Neutrophil (primary cell): ENCODE measurements around the gene PACC1.
"Not testable (repeated sequence)": the region's sequence is repeated elsewhere in the genome, so short reads cannot be mapped to it uniquely, and the experiment has no call there.

Experiments
- H3K27ac ChIP-seq: fragments of 200-600 bp; sonication (generic); 2 replicates; pipeline ENCODE4 v1.5.1; 2016; ENCODE audit warnings: mild to moderate bottlenecking, moderate library complexity
- H3K27me3 ChIP-seq: fragments of 200-600 bp; sonication (generic); 2 replicates; pipeline ENCODE4 v1.6.0; 2016; ENCODE audit warnings: mild to moderate bottlenecking
- H3K36me3 ChIP-seq: fragments of 200-600 bp; sonication (generic); 2 replicates; pipeline ENCODE4 v1.5.1; 2017
- H3K4me1 ChIP-seq, 2 experiments: fragments of 200-600 bp in 1 of 2; sonication (generic) in 1 of 2; 1 replicate in 1 of 2; 2 replicates in 1 of 2; pipeline versions ENCODE4 v1.5.1 to v1.6.1; 2013 to 2016; ENCODE audit warnings: low read depth in 1 of 2, low read length in 1 of 2, mild to moderate bottlenecking in 1 of 2, moderate library complexity in 1 of 2; ENCODE audit not compliant: control insufficient read depth in 1 of 2, insufficient read depth in 1 of 2
- H3K4me3 ChIP-seq, 2 experiments: fragments of 200-600 bp in 1 of 2; sonication (generic) in 1 of 2; 1 replicate in 1 of 2; 2 replicates in 1 of 2; pipeline ENCODE4 v1.5.1; 2013 to 2016; ENCODE audit warnings: low read depth in 1 of 2, low read length in 1 of 2, mild to moderate bottlenecking in 1 of 2, moderate library complexity in 1 of 2
- H3K9me3 ChIP-seq: fragments of 200-600 bp; sonication (generic); 2 replicates; pipeline ENCODE4 v1.5.1; 2016
- TF ChIP-seq, protein P1 (sequence below): fragments of 200-600 bp; sonication (generic); IDR thresholded peaks from 2 replicates; pipeline ENCODE4 v1.5.1; 2016; ENCODE audit warnings: antibody characterized with exemption

Gene PACC1

DNA sequence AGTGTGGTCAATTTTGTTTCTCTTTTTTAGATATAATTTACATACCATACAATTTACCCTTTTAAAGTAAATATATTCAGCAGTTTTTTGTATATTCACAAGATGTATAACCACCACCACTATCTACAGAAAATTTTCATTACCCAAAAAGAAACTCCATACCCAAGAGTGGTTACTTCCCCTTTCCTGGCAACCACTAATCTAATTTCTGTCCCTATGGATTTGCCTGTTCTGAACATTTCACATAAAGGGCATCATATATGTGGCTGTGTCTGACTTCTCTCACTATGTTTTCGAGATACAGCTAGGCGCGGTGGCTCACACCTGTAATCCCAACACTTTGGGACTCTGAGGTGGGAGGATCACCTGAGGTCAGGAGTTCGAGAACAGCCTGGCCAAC, 13.6 kb downstream of the PACC1 start:
- Histone ChIP-seq H3K36me3 (no peaks in the 10 kb centered on the region), H3K9me3 (peaks cover 2% of the 10 kb centered on the region), H3K4me1 (no peaks in the 10 kb centered on the region), H3K27ac (no peak overlapping the region), H3K4me3 (no peak overlapping the region), H3K27me3 (no peaks in the 10 kb centered on the region)
- TF ChIP-seq, protein P1, sequence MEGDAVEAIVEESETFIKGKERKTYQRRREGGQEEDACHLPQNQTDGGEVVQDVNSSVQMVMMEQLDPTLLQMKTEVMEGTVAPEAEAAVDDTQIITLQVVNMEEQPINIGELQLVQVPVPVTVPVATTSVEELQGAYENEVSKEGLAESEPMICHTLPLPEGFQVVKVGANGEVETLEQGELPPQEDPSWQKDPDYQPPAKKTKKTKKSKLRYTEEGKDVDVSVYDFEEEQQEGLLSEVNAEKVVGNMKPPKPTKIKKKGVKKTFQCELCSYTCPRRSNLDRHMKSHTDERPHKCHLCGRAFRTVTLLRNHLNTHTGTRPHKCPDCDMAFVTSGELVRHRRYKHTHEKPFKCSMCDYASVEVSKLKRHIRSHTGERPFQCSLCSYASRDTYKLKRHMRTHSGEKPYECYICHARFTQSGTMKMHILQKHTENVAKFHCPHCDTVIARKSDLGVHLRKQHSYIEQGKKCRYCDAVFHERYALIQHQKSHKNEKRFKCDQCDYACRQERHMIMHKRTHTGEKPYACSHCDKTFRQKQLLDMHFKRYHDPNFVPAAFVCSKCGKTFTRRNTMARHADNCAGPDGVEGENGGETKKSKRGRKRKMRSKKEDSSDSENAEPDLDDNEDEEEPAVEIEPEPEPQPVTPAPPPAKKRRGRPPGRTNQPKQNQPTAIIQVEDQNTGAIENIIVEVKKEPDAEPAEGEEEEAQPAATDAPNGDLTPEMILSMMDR, result no peak

DNA sequence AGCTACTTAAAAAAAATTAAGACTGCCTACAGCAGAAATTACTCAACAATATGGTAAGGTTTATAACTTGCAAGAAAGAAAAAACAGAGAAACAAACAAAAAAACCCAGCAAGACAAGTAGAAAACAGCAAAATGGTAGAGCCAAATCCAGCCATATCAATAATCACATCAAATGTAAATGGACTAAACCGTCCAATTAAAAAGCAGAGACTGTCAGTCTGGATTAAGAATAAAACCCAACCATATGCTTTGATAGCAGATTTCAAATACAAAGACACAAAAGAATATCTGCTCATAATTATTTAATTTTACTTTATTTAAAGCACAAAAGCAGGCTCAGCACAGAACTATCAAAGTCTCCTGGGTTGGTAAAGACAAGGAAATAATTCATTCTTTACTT, 17.5 kb downstream of the PACC1 start:
- TF ChIP-seq, protein P1, result no peak
- Histone ChIP-seq H3K9me3 (peaks cover 4% of the 10 kb centered on the region), H3K4me3 (no peak overlapping the region), H3K36me3 (no peaks in the 10 kb centered on the region), H3K27ac (no peak overlapping the region), H3K27me3 (no peaks in the 10 kb centered on the region), H3K4me1 (no peaks in the 10 kb centered on the region)

DNA sequence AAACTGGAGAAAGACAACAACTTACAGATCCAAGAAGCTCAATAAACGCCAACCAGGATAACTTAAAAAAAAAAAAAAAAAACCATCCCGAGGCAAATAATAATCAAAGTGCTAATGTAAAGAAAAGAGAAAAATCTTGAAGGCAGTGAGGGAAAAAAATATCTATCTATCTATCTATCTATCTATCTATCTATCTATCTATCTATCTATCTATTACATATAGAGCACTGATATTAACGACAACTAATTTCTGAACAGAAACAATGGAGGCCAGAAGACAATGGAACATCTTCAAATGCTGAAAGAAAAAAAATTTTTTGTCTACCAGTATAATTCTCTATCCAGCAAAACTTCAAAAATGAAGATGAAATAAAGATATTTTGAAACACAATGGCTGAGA, 18.0 kb downstream of the PACC1 start:
- H3K36me3 ChIP-seq, result no peaks in the 10 kb centered on the region
- no peak overlapping the region for H3K27ac ChIP-seq
- H3K9me3 ChIP-seq, result peaks cover 4% of the 10 kb centered on the region
- no peak overlapping the region for H3K4me3 ChIP-seq
- no peaks in the 10 kb centered on the region for H3K4me1 ChIP-seq
- no peaks in the 10 kb centered on the region for H3K27me3 ChIP-seq
- TF ChIP-seq, protein P1, result no peak

DNA sequence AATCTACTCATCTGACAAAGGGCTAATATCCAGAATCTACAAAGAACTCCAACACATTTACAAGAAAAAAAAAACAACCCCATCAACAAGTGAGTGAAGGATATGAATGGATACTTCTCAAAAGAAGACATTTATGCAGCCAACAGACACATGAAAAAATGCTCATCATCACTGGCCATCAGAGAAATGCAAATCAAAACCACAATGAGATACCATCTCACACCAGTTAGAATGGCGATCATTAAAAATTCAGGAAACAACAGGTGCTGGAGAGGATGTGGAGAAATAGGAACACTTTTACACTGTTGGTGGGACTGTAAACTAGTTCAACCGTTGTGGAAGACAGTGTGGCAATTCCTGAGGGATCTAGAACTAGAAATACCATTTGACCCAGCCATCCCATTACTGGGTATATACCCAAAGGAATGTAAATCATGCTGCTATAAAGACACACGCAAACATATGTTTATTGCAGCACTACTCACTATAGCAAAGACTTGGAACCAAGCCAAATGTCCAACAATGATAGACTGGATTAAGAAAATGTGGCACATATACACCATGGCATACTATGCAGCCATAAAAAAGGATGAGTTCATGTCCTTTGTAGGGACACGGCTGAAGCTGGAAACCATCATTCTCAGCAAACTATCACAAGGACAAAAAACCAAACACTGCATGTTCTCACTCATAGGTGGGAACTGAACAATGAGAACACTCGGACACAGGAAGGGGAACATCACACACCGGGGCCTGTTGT, 18.8 kb downstream of the PACC1 start:
- H3K36me3 ChIP-seq, H3K4me1 ChIP-seq, H3K4me3 ChIP-seq, H3K9me3 ChIP-seq, H3K27me3 ChIP-seq, H3K27ac ChIP-seq: not testable (repeated sequence)

DNA sequence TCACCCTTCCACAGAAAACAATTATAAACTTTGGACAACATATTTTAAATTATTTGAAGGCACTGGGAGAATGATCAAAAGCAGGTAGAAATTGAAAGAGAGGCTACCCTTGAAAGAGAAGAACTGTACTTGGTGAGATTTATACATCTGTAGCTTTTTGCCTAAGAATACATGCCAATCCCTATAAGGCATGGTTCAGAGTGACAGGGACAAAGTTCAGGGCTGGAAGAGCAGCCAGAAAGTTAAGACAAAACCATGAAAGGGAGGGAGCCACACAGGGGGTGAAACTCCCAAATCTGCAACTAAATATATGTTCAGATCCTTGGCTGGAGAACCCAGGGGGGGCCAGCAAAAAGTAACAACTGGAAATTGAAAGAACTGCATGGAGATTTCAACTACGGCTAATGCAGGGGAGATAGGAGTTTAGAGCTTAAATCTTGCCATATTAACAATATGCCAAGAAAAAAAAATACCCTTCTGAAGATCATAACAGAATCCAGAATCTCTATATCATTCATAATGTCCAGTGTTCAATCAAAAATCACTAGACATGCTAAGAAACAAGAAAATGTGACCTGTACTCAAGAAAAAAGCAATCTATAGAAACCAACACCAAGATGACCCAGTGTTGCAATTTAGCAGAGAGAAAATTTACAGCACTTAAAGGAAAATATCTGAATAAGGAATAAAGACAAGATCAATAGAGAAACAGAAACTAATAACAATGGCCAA, 25.5 kb downstream of the PACC1 start:
- H3K27me3 ChIP-seq, result no peaks in the 10 kb centered on the region
- no peaks in the 10 kb centered on the region for H3K36me3 ChIP-seq
- TF ChIP-seq, protein P1, result no peak
- no peak overlapping the region for H3K27ac ChIP-seq
- H3K9me3 ChIP-seq, result no peaks in the 10 kb centered on the region
- H3K4me1 ChIP-seq, result peaks cover 4 to 5% of the 10 kb centered on the region in 2 experiments
- H3K4me3 ChIP-seq, result no peak overlapping the region

DNA sequence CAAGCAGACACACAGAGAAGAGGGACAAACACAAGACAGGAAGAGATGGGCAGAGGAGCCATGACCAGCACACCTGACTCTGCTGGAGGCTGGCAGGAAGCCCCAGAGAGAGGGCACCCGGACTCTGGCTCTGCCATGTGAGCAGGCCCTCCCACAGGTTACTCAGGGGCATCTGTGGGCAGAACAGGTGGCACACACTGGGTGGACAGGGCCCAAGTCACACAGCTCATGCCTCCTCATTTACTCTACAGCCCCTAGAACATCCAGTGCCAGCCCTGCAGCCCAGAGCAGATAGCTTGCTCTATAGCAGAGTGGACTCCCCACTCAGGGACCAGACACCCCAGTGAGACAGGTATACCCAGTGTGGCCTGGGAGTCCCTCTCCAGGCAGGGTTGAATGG, 28.7 kb downstream of the PACC1 start:
- Histone ChIP-seq H3K4me1 (peaks cover 5% of the 10 kb centered on the region in 2 experiments), H3K4me3 (no peak overlapping the region), H3K9me3 (no peaks in the 10 kb centered on the region), H3K27me3 (no peaks in the 10 kb centered on the region), H3K27ac (no peak overlapping the region), H3K36me3 (no peaks in the 10 kb centered on the region)
- TF ChIP-seq, protein P1, result no peak
